DND-41 (cell line): ENCODE measurements around the gene ZIC5.

Source experiments
- CTCF ChIP-seq: IDR thresholded peaks from 2 replicates; pipeline ENCODE4 v1.5.1; 2012; ENCODE audit warnings: borderline replicate concordance, low read length, moderate library complexity, mild to moderate bottlenecking; ENCODE audit not compliant: poor library complexity, severe bottlenecking; ENCODE audit errors: extremely low read depth
- EZH2 ChIP-seq: IDR thresholded peaks from 3 replicates; pipeline ENCODE4 v1.6.1; 2012; ENCODE audit warnings: borderline replicate concordance, low read depth, mild to moderate bottlenecking, moderate library complexity, low read length, inconsistent platforms; ENCODE audit not compliant: severe bottlenecking

GRCh38 chr13:99966064-99966805 lies 5.3 kb downstream of the ZIC5 start:
- TF ChIP-seq CTCF (no peak), EZH2 (no peak)
